Endothelial cell of umbilical vein (primary cell): ENCODE measurements around the gene ZNF669.

Source experiments
- EZH2 ChIP-seq: IDR thresholded peaks from 2 replicates; pipeline ENCODE4 v1.6.1; 2012; ENCODE audit warnings: borderline replicate concordance, low read depth, mild to moderate bottlenecking, moderate library complexity, low read length, inconsistent platforms; ENCODE audit not compliant: severe bottlenecking
- FOS ChIP-seq: IDR thresholded peaks from 2 replicates; pipeline ENCODE4 v1.6.1; 2011; ENCODE audit warnings: mild to moderate bottlenecking, low read length, moderate library complexity, borderline replicate concordance; ENCODE audit not compliant: insufficient read depth
- GATA2 ChIP-seq: IDR thresholded peaks from 2 replicates; pipeline ENCODE4 v1.7.0; 2011; ENCODE audit warnings: low read depth, mild to moderate bottlenecking, moderate library complexity, mixed read lengths, low read length; ENCODE audit not compliant: insufficient read length, insufficient read depth
- JUN ChIP-seq: IDR thresholded peaks from 2 replicates; pipeline ENCODE4 v1.6.1; 2011; ENCODE audit warnings: borderline replicate concordance, low read depth; ENCODE audit not compliant: insufficient read length, insufficient read depth
- MYC ChIP-seq: IDR thresholded peaks from one replicate; pipeline ENCODE4 v1.6.1; 2011; ENCODE audit warnings: mild to moderate bottlenecking, low read depth, low read length
- POLR2A ChIP-seq: IDR thresholded peaks from 2 replicates; pipeline ENCODE4 v1.6.1; 2012; ENCODE audit warnings: low read depth, mild to moderate bottlenecking, control low read depth, low read length
- POLR2AphosphoS5 ChIP-seq: IDR thresholded peaks from 2 replicates; pipeline ENCODE4 v1.6.1; 2012; ENCODE audit warnings: low read depth, mild to moderate bottlenecking, control low read depth, low read length, moderate library complexity; ENCODE audit not compliant: insufficient read depth
- TF ChIP-seq, protein P1 (sequence below), 2 donors: IDR thresholded peaks; 1 replicate in 1 of 2; 2 replicates in 1 of 2; pipeline ENCODE4 v1.5.1; 2011; ENCODE audit warnings: low read length in 2 of 2, mild to moderate bottlenecking in 2 of 2, moderate library complexity in 2 of 2, control low read depth in 1 of 2, inconsistent platforms in 1 of 2, low read depth in 1 of 2; ENCODE audit not compliant: insufficient read depth in 1 of 2; ENCODE audit errors: extremely low read depth in 1 of 2
- TF ChIP-seq, protein P2 (sequence below): IDR thresholded peaks from 2 replicates; pipeline ENCODE4 v1.6.1; 2011; ENCODE audit not compliant: insufficient read depth, insufficient read length

GRCh38 chr1:247113733-247114271, 9.6 kb upstream of the ZNF669 start:
- TF ChIP-seq, protein P1, sequence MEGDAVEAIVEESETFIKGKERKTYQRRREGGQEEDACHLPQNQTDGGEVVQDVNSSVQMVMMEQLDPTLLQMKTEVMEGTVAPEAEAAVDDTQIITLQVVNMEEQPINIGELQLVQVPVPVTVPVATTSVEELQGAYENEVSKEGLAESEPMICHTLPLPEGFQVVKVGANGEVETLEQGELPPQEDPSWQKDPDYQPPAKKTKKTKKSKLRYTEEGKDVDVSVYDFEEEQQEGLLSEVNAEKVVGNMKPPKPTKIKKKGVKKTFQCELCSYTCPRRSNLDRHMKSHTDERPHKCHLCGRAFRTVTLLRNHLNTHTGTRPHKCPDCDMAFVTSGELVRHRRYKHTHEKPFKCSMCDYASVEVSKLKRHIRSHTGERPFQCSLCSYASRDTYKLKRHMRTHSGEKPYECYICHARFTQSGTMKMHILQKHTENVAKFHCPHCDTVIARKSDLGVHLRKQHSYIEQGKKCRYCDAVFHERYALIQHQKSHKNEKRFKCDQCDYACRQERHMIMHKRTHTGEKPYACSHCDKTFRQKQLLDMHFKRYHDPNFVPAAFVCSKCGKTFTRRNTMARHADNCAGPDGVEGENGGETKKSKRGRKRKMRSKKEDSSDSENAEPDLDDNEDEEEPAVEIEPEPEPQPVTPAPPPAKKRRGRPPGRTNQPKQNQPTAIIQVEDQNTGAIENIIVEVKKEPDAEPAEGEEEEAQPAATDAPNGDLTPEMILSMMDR (IDR thresholded peaks at IDR 0.05; ENCODE audit: extremely low read depth in 1 of 2, insufficient read depth in 1 of 2, low read depth in 1 of 2, low read length in 2 of 2) = no peak
- TF ChIP-seq EZH2 = no peak
- TF ChIP-seq POLR2A = no peak
- TF ChIP-seq GATA2 = no peak
- no peak for TF ChIP-seq POLR2AphosphoS5
- TF ChIP-seq, protein P2, sequence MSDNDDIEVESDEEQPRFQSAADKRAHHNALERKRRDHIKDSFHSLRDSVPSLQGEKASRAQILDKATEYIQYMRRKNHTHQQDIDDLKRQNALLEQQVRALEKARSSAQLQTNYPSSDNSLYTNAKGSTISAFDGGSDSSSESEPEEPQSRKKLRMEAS = no peak
- no peak for TF ChIP-seq FOS
- TF ChIP-seq MYC = no peak
- TF ChIP-seq JUN = no peak
